Testis (tissue), 2 donors: ENCODE data around the gene RTCA.

Experiments used
- POLR2A ChIP-seq: fragments of 450-650 bp; IDR thresholded peaks from one replicate; pipeline ENCODE4 v1.6.1; 2017; ENCODE audit warnings: antibody characterized with exemption, mild to moderate bottlenecking, moderate library complexity
- TF ChIP-seq, protein P1 (sequence below), 3 experiments: fragments of 450-650 bp in 2 of 3; fragments of 200-600 bp in 1 of 3; sonication (generic) in 1 of 3; IDR thresholded peaks; one replicate each; pipeline ENCODE4 v1.5.1; 2016 to 2019; ENCODE audit warnings: antibody characterized with exemption in 3 of 3, mild to moderate bottlenecking in 2 of 3, moderate library complexity in 1 of 3

GRCh38 chr1:100279358-100279923 lies 13.4 kb downstream of the RTCA start:
- TF ChIP-seq, protein P1, sequence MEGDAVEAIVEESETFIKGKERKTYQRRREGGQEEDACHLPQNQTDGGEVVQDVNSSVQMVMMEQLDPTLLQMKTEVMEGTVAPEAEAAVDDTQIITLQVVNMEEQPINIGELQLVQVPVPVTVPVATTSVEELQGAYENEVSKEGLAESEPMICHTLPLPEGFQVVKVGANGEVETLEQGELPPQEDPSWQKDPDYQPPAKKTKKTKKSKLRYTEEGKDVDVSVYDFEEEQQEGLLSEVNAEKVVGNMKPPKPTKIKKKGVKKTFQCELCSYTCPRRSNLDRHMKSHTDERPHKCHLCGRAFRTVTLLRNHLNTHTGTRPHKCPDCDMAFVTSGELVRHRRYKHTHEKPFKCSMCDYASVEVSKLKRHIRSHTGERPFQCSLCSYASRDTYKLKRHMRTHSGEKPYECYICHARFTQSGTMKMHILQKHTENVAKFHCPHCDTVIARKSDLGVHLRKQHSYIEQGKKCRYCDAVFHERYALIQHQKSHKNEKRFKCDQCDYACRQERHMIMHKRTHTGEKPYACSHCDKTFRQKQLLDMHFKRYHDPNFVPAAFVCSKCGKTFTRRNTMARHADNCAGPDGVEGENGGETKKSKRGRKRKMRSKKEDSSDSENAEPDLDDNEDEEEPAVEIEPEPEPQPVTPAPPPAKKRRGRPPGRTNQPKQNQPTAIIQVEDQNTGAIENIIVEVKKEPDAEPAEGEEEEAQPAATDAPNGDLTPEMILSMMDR (IDR thresholded peaks at IDR 0.05): no peak
- TF ChIP-seq POLR2A: no peak
